ENCODE data around the gene BET1L.
"Not testable (repeated sequence)": the region's sequence is repeated elsewhere in the genome, so short reads cannot be mapped to it uniquely, and the experiment has no call there.

DNA sequence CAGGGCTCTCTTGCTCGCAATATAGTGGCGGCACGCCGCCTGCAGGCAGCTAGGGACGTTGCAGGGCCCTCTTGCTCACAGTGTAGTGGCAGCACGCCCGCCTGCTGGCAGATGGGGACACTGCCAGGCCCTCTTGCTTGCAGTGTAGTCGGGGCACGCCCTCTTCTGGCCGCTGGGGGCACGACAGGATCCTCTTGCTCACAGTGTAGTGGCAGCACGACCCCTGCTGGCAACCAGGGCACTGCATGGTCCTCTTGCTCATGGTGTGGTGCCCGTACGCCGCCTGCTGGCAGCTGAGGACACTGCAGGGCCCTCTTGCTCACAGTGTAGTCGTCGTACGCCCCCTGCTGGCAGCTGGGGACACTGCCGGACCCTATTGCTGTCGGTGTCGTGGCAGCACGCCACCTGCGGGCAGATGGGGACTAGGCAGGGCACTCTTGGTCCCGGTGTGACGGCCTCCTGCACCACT is 17.3 kb downstream of the BET1L start:
- TF ChIP-seq POLR2A (IDR thresholded peaks at IDR 0.05; ENCODE audit: extremely low read depth, insufficient read length); MYC (IDR thresholded peaks at IDR 0.05; ENCODE audit: low read depth, low read length): not testable (repeated sequence)
- TF ChIP-seq, protein P1, sequence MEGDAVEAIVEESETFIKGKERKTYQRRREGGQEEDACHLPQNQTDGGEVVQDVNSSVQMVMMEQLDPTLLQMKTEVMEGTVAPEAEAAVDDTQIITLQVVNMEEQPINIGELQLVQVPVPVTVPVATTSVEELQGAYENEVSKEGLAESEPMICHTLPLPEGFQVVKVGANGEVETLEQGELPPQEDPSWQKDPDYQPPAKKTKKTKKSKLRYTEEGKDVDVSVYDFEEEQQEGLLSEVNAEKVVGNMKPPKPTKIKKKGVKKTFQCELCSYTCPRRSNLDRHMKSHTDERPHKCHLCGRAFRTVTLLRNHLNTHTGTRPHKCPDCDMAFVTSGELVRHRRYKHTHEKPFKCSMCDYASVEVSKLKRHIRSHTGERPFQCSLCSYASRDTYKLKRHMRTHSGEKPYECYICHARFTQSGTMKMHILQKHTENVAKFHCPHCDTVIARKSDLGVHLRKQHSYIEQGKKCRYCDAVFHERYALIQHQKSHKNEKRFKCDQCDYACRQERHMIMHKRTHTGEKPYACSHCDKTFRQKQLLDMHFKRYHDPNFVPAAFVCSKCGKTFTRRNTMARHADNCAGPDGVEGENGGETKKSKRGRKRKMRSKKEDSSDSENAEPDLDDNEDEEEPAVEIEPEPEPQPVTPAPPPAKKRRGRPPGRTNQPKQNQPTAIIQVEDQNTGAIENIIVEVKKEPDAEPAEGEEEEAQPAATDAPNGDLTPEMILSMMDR (IDR thresholded peaks at IDR 0.05; ENCODE audit: low read depth, low read length), result peak; percentile 15
- TF ChIP-seq, protein P2, sequence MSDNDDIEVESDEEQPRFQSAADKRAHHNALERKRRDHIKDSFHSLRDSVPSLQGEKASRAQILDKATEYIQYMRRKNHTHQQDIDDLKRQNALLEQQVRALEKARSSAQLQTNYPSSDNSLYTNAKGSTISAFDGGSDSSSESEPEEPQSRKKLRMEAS (IDR thresholded peaks at IDR 0.05; ENCODE audit: low read depth, low read length), result not testable (repeated sequence)

Measured in NB4 (cell line).